Parathyroid adenoma (tissue), 2 donors: ENCODE results near the gene ODF4.
"Not testable (repeated sequence)": the region's sequence is repeated elsewhere in the genome, so short reads cannot be mapped to it uniquely, and the experiment has no call there.

Experiments
- H2AFZ ChIP-seq: fragments of 300-600 bp; sonication (generic); one replicate; pipeline ENCODE4 v1.7.0; 2017; ENCODE audit warnings: antibody characterized with exemption, mild to moderate bottlenecking
- H3K27ac ChIP-seq: fragments of 300-600 bp; sonication (generic); one replicate; pipeline ENCODE4 v1.7.0; 2017
- H3K27me3 ChIP-seq: fragments of 300-600 bp; sonication (generic); one replicate; pipeline ENCODE4 v1.7.0; 2017; ENCODE audit warnings: low read length; ENCODE audit not compliant: control insufficient read depth, insufficient read depth
- H3K36me3 ChIP-seq: fragments of 300-600 bp; sonication (generic); one replicate; pipeline ENCODE4 v1.7.0; 2017; ENCODE audit warnings: low read length; ENCODE audit not compliant: control insufficient read depth, insufficient read depth
- H3K4me1 ChIP-seq: fragments of 300-600 bp; sonication (generic); one replicate; pipeline ENCODE4 v1.7.0; 2017; ENCODE audit warnings: control low read depth
- H3K4me2 ChIP-seq: fragments of 300-600 bp; sonication (generic); one replicate; pipeline ENCODE4 v1.7.0; 2017; ENCODE audit warnings: low read length
- H3K4me3 ChIP-seq: fragments of 300-600 bp; sonication (generic); one replicate; pipeline ENCODE4 v1.7.0; 2017; ENCODE audit warnings: low read depth, low read length
- H3K79me2 ChIP-seq: fragments of 300-600 bp; sonication (generic); one replicate; pipeline ENCODE4 v1.7.0; 2017; ENCODE audit warnings: control low read depth
- H3K9ac ChIP-seq: fragments of 300-600 bp; sonication (generic); one replicate; pipeline ENCODE4 v1.7.0; 2017; ENCODE audit warnings: mild to moderate bottlenecking
- H3K9me3 ChIP-seq: fragments of 300-600 bp; sonication (generic); one replicate; pipeline ENCODE4 v1.7.0; 2017; ENCODE audit warnings: low read length; ENCODE audit not compliant: control insufficient read depth
- TF ChIP-seq, protein P1 (sequence below): fragments of 300-600 bp; sonication (generic); IDR thresholded peaks from one replicate; pipeline ENCODE4 v1.7.0; 2017; ENCODE audit warnings: antibody characterized with exemption, mild to moderate bottlenecking
- donor health status: primary hyperparathyroidism.

The ODF4 gene

DNA sequence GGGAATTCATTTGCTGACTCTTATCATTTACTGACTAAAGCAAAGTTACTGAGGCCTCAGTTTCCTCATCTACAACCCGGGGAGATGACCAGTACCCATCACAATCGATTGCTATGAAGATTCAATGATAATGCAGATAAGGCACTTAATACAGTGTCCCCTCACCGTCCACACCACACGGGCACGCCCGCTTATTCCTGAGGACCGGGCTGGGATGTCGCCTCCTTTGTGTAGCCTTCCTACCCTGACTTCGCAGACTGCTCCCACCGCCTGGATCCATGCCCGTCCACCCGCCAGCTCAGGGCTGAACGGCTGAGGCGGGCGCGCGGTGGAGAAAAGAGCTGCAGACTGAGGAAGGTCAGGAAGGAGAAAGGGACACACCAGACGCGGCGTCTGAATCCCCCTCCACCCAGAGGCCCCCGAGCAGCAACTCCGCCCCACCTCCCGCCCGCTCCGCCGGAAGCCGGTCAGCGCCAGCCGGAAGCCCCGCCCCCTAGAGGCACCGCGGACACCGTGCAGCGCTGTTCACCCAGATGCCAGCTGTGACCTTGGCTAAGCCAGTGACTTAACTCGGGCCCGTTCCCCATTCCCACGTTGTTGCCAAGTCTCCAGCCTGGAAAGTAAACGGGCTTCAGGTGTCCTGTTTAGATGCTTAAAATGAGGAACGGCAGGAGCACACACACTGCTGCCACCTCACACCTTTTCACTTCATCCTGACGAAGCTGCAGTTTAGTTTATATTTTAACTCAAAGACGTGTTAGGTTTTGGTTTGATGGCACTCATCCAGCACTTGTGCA is 36.8 kb downstream of the ODF4 start, which contains the start of gene KRABD2:
TSS of gene KRABD2 (minus strand) at position 434 of the 797 bp plus-strand sequence.
- no peaks in the 10 kb centered on the region for H3K36me3 ChIP-seq
- H2AFZ ChIP-seq: peak within 1 kb of the TSS; percentile 82
- peak within 1 kb of the TSS; percentile 13 for H3K9ac ChIP-seq
- H3K4me1 ChIP-seq: peaks cover 8% of the 10 kb centered on the region
- H3K27ac ChIP-seq: peak within 1 kb of the TSS; percentile 84
- H3K79me2 ChIP-seq: peaks cover 6% of the 10 kb centered on the region
- H3K9me3 ChIP-seq: no peaks in the 10 kb centered on the region
- peak within 1 kb of the TSS; percentile 99 for H3K4me3 ChIP-seq
- H3K4me2 ChIP-seq: peak within 1 kb of the TSS; percentile 98
- TF ChIP-seq, protein P1, sequence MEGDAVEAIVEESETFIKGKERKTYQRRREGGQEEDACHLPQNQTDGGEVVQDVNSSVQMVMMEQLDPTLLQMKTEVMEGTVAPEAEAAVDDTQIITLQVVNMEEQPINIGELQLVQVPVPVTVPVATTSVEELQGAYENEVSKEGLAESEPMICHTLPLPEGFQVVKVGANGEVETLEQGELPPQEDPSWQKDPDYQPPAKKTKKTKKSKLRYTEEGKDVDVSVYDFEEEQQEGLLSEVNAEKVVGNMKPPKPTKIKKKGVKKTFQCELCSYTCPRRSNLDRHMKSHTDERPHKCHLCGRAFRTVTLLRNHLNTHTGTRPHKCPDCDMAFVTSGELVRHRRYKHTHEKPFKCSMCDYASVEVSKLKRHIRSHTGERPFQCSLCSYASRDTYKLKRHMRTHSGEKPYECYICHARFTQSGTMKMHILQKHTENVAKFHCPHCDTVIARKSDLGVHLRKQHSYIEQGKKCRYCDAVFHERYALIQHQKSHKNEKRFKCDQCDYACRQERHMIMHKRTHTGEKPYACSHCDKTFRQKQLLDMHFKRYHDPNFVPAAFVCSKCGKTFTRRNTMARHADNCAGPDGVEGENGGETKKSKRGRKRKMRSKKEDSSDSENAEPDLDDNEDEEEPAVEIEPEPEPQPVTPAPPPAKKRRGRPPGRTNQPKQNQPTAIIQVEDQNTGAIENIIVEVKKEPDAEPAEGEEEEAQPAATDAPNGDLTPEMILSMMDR: peak; percentile 70
- H3K27me3 ChIP-seq: no peaks in the 10 kb centered on the region

DNA sequence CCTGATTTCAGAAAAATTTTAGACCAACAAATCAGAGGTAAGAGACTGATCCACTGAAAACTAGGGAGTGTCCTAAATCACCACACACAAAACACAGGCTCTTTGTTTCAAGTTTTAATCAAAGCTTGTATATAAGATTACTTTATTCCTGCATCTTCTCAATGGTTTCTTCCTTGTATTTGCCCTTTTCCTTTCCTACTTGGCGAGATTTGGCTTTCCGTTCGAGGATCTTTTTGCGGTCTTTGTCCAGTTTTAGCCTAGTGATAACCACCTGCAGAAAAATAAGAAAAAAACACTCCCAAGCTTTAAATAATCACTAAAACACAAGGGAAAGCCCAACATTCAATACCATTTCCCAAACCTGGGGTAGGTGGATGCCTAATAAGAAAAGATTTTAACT is 37.8 kb downstream of the ODF4 start:
- Histone ChIP-seq H3K4me2 (no peak overlapping the region), H2AFZ (no peak overlapping the region), H3K4me1 (peaks cover 12% of the 10 kb centered on the region), H3K9ac (no peak overlapping the region), H3K27me3 (no peaks in the 10 kb centered on the region), H3K27ac (no peak overlapping the region), H3K36me3 (no peaks in the 10 kb centered on the region), H3K79me2 (peaks cover 13% of the 10 kb centered on the region), H3K9me3 (no peaks in the 10 kb centered on the region), H3K4me3 (no peak overlapping the region)
- TF ChIP-seq, protein P1: no peak

DNA sequence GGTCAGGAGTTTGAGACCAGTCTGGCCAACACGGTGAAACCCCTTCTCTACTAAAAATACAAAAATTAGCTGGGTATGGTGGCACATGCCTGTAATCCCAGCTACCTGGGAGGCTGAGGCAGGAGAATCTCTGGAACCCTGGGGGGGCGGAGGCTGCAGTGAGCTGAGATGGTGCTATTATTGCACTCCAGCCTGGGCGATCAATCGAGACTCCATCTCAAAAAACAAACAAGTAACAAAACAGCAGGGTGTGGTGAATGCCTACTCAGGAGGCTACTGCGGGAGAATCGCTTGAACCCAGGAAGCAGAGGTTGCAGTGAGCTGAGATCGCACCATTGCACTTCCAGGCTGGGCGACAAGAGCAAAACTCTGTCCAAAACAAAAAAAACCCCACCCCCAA is 38.5 kb downstream of the ODF4 start:
- not testable (repeated sequence) for H3K27ac ChIP-seq, H3K4me2 ChIP-seq, H3K27me3 ChIP-seq, H2AFZ ChIP-seq, H3K9ac ChIP-seq, H3K9me3 ChIP-seq, H3K36me3 ChIP-seq, H3K4me3 ChIP-seq
- Histone ChIP-seq H3K4me1 (peaks cover 12% of the 10 kb centered on the region), H3K79me2 (peaks cover 13% of the 10 kb centered on the region)

DNA sequence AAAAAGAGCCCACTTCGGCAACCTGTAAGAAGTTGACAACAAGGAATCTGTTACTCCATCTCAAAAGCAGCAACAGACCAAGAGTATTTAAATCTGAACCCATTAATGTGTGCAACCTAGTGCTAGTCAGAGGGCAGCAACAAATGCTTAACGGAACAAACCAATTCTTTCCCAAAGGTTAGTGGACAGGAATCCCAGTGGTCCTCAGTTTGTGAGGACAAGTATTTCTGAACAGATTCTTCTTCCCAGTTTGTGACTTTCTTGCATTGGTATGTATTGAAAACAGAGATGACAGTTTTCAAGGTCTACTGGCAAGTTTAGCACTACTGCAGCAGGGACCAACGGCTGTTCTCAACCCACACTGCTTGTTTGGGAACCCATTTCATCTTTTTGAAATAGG is 40.4 kb downstream of the ODF4 start:
- H3K9me3 ChIP-seq: no peaks in the 10 kb centered on the region
- no peak overlapping the region for H2AFZ ChIP-seq
- no peak overlapping the region for H3K4me3 ChIP-seq
- no peak overlapping the region for H3K4me2 ChIP-seq
- no peak overlapping the region for H3K27ac ChIP-seq
- H3K27me3 ChIP-seq: no peaks in the 10 kb centered on the region
- TF ChIP-seq, protein P1: no peak
- H3K79me2 ChIP-seq: peaks cover 10% of the 10 kb centered on the region
- H3K36me3 ChIP-seq: no peaks in the 10 kb centered on the region
- H3K9ac ChIP-seq: no peak overlapping the region
- peaks cover 15% of the 10 kb centered on the region for H3K4me1 ChIP-seq

DNA sequence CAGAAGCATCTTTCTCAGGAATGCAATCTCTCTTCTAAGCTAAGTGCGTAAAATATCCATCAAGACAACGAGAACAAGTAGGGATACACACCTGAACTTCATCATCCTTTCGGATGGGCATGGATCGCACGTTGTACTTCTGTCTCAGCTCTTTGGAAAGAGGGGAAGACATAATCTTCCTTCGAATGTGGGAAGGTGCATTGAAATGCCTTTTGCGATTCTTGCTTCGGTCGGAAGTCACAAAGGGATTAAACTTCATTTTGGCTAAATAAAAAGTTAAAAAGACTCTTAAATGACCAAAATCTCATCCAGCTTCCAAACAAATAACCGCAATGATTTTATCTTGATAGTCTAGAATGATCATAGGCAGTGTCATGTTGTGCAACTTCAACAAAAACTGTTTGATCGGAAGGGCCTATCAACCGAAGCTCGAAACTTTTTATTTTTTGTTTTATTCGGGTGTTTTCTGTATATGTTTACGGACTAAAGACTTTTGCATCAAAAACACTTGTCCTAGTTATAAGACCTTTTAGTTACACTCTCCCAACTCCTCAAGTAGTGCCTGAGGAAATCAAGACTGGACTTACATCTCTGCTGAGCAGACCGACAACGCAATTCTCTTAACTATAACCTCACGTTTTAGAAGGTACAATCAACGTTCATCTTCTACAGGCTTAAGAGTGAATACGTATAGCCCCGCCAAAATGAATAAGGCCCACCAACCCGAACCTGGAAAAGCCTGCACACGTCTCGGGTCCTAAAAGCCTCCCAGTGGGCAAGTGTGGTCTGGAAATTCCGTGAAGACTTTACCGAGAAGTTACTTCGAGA is 42.6 kb downstream of the ODF4 start:
- Histone ChIP-seq H3K27ac (peak overlapping the region; percentile 72), H3K9me3 (no peaks in the 10 kb centered on the region), H3K79me2 (peaks cover 10% of the 10 kb centered on the region), H3K9ac (peak overlapping the region; percentile 9), H3K4me1 (peaks cover 15% of the 10 kb centered on the region), H3K4me3 (peak overlapping the region; percentile 86), H2AFZ (peak overlapping the region; percentile 88), H3K4me2 (peak overlapping the region; percentile 89), H3K36me3 (no peaks in the 10 kb centered on the region), H3K27me3 (no peaks in the 10 kb centered on the region)
- TF ChIP-seq, protein P1: no peak
